Activated CD8-positive, alpha-beta memory T cell treated with anti-CD3 and anti-CD28 coated beads, Interleukin-2, amount 10 ng/mL, durations not matched to agents 7 days and 5 days (primary cell): ENCODE results near the gene GART. TPM values are rescaled to one million over a fixed set of nuclear protein-coding genes. Genes with fewer than 3 reads are reported as not detected.

Experiments
- ATAC-seq: fragments of 150-1000 bp; cut with Tn5 transposase; one replicate; pipeline ENCODE4 v1.10.0; 2021; ENCODE audit warnings: moderate library complexity
- CTCF ChIA-PET: fragments of 350-600 bp; sonication (Branson Sonifier 250); formaldehyde crosslinking; loops from one replicate; lab custom pipeline; 2021; ENCODE audit warnings: antibody characterized with exemption; lab: Charles Lee
- DNase-seq: peaks from one replicate; pipeline ENCODE4 v3.0.0-alpha.2; 2020
- H3K27ac Mint-ChIP-seq: one replicate; pipeline ENCODE4 v1.8.0; 2021; ENCODE audit warnings: mild to moderate bottlenecking, mixed read lengths
- H3K27me3 Mint-ChIP-seq: one replicate; pipeline ENCODE4 v1.8.0; 2021; ENCODE audit warnings: mixed read lengths
- H3K36me3 Mint-ChIP-seq: one replicate; pipeline ENCODE4 v1.8.0; 2021; ENCODE audit warnings: mild to moderate bottlenecking, mixed read lengths
- H3K4me1 Mint-ChIP-seq: one replicate; pipeline ENCODE4 v1.8.0; 2021; ENCODE audit warnings: mixed read lengths
- H3K4me3 Mint-ChIP-seq: one replicate; pipeline ENCODE4 v1.8.0; 2021; ENCODE audit warnings: mild to moderate bottlenecking, moderate library complexity, mixed read lengths
- H3K9me3 Mint-ChIP-seq: one replicate; pipeline ENCODE4 v1.8.0; 2022; ENCODE audit warnings: low read depth, mixed read lengths
- total RNA-seq, 2 experiments: library from RNA; stranded (reverse); gene quantifications; one replicate each; pipeline ENCODE4 v1.2.3, GENCODE V29; 2021

GART gene
- total RNA-seq, 2 experiments from 2014 or later: 135 to 189 TPM

DNA sequence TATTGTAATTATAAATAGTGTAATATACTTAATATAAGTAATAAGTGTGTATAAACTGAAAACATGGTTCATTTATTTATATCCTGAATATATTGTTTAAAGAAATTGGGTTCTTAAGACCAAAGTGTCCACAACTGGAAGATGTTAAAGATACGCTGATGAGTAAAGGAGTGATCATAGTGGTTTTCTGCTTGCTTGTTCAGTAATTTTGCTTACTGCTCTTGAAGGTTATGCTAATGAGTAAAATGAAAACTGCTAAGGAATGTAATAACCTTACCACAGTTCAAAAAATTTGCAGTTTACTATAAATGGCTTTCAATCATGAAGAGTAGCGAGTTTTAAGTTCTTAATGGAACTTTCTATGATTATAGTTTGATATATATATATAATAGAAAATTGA lies 24.6 kb upstream of the GART start:
- H3K4me1 Mint-ChIP-seq: peaks cover 20% of the 10 kb centered on the region
- H3K27ac Mint-ChIP-seq: no peak overlapping the region
- no peak for ATAC-seq
- H3K27me3 Mint-ChIP-seq: no peaks in the 10 kb centered on the region
- no peak for DNase-seq
- peaks cover 36% of the 10 kb centered on the region for H3K36me3 Mint-ChIP-seq
- H3K9me3 Mint-ChIP-seq: no peaks in the 10 kb centered on the region
- CTCF ChIA-PET: interaction anchor here (0.8 kb wide), 1 partner anchor 22 kb away, joined by 3 read pairs; the partner anchor contains the start of gene DONSON
- H3K4me3 Mint-ChIP-seq: no peak overlapping the region

DNA sequence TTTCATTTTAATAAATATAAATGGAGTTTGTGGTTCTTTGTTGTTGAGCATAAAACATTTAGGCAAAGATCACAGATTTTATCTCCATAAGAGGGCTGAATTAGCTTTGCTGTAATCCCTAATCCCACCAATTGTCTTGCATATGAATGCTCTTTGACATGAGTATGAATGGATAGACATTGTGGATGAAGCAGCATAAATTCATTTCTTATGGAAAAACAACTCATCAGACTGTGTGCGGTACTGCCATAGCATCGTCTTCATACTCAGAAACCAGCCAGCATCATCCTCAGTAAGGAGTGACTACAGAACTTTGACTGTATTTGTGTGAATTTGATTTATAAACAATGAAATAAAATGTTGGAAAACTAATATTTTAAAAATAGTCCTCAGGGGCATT lies 20.5 kb upstream of the GART start:
- Mint-ChIP-seq H3K36me3 (peaks cover 48% of the 10 kb centered on the region), H3K4me3 (no peak overlapping the region), H3K4me1 (peaks cover 25% of the 10 kb centered on the region), H3K27me3 (no peaks in the 10 kb centered on the region), H3K27ac (peak overlapping the region; percentile 45), H3K9me3 (no peaks in the 10 kb centered on the region)
- DNase-seq: no peak
- CTCF ChIA-PET: interaction anchor here (0.6 kb wide), 1 partner anchor 33 kb away, joined by 3 read pairs; no protein-coding TSS in a partner anchor
- no peak for ATAC-seq

DNA sequence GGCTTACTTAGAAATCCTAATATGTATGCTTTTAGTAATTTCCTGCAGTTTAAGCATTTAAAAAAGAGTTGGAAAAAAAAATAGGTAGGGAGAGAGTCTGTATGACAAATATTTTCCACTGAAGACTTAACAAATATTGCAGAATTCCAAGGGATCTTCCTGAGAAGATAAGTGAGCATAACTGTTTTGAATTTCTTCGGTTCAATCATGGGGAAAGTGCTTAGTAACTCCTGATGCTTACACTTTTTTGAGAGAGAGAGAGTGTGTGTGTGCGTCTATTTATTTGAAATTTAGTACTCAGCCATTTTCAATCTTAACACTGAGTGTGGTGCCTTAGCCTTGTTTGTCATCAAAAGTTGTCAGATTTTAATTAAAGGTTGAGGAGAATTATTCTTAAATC lies 19.5 kb upstream of the GART start:
- Mint-ChIP-seq H3K9me3 (no peaks in the 10 kb centered on the region), H3K36me3 (peaks cover 58% of the 10 kb centered on the region), H3K4me3 (no peak overlapping the region), H3K27me3 (no peaks in the 10 kb centered on the region), H3K27ac (no peak overlapping the region), H3K4me1 (peaks cover 28% of the 10 kb centered on the region)
- ATAC-seq (no peak), DNase-seq (no peak)
- CTCF ChIA-PET: no interaction called here

DNA sequence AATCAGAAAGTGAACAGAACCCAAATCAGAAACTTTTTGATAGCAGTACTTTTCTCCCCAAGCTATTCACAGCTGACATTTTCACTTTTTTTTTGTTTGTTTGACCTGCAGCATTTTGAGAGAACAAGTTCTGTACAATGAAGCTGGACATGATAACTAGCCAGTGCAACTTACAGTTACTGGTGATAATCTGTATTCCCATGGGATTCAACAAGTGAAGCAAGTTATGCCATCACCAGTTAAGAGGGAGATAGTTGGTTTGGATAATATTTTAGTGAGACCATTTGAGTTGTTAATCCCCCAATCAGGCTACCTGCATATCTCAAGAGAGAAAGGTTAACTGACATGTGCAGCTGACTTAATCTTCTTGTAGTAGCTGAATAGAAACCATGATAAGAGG lies 19.0 kb upstream of the GART start:
- CTCF ChIA-PET: no interaction called here
- DNase-seq (no peak), ATAC-seq (no peak)
- H3K36me3 Mint-ChIP-seq: peaks cover 62% of the 10 kb centered on the region
- no peaks in the 10 kb centered on the region for H3K9me3 Mint-ChIP-seq
- no peaks in the 10 kb centered on the region for H3K27me3 Mint-ChIP-seq
- H3K27ac Mint-ChIP-seq: no peak overlapping the region
- H3K4me1 Mint-ChIP-seq: peaks cover 31% of the 10 kb centered on the region
- H3K4me3 Mint-ChIP-seq: no peak overlapping the region

DNA sequence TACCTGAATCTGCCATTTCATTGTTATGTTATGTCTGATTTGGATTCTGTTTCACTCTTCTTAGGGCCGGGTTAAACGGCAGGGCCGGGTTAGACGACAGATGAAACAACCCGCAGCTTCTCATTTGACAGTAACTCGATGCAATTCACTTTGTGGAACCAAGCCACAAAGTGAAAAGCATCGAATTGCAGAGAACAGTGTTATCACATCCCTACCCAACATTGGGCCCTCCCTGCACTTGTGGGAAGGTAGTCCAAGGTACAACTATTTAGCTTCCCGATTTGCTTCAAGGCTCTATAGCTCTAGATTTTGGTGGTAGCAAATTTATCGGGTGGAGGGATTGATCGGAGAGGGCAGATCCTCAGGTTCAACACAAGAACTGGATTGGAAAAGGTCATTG lies 17.9 kb upstream of the GART start:
- no peak for ATAC-seq
- Mint-ChIP-seq H3K27ac (no peak overlapping the region), H3K36me3 (peaks cover 71% of the 10 kb centered on the region), H3K9me3 (no peaks in the 10 kb centered on the region), H3K4me1 (peaks cover 33% of the 10 kb centered on the region), H3K4me3 (no peak overlapping the region), H3K27me3 (no peaks in the 10 kb centered on the region)
- CTCF ChIA-PET: interaction anchor here (0.5 kb wide), 1 partner anchor 102 kb away, joined by 3 read pairs; no protein-coding TSS in a partner anchor
- DNase-seq: no peak

- H3K27me3 Mint-ChIP-seq: no peaks in the 10 kb centered on the region
- H3K4me3 Mint-ChIP-seq: no peak overlapping the region
- no peaks in the 10 kb centered on the region for H3K9me3 Mint-ChIP-seq
- no peak overlapping the region for H3K27ac Mint-ChIP-seq
- no peak for DNase-seq
- no peak for ATAC-seq
- CTCF ChIA-PET: no interaction called here
- peaks cover 80% of the 10 kb centered on the region for H3K36me3 Mint-ChIP-seq
- peaks cover 39% of the 10 kb centered on the region for H3K4me1 Mint-ChIP-seq
These were observed 17.0 kb upstream of the GART start for GRCh38 chr21:33558777-33559421.

DNA sequence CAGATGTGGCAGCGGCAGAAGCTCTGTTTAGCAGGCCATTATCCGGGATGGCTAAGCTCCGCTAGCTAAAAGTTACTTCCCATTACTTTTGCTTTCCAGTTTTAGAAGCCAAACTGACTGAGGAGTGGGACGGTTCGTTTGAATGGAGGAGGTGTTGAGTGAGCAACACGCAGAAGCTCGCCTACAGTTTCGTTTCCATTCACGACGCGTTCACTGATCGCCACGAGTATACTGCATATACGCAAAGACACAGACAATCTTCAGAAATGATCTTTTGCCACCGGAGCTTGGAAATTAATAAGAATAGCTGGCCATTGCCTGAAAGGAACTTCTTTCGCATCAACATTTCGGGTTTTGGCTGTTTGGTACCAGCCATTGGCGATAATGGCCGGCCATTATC lies 15.5 kb upstream of the GART start:
- CTCF ChIA-PET: interaction anchor here (0.7 to 1.5 kb wide), 7 partner anchors 8 to 89 kb away, joined by 3 to 5 read pairs (median 4); partner anchors contain the start of gene SON
- Mint-ChIP-seq H3K27ac (no peak overlapping the region), H3K36me3 (peaks cover 86% of the 10 kb centered on the region), H3K4me1 (peaks cover 40% of the 10 kb centered on the region), H3K27me3 (no peaks in the 10 kb centered on the region), H3K4me3 (no peak overlapping the region), H3K9me3 (no peaks in the 10 kb centered on the region)
- no peak for ATAC-seq
- DNase-seq: no peak

DNA sequence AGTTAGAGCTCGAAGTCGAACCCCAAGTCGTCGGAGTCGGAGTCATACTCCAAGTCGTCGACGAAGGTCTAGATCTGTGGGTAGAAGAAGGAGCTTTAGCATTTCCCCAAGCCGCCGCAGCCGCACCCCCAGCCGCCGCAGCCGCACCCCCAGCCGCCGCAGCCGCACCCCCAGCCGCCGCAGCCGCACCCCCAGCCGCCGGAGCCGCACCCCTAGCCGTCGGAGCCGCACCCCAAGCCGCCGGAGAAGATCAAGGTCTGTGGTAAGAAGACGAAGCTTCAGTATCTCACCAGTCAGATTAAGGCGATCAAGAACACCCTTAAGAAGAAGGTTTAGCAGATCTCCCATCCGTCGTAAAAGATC lies 13.0 kb upstream of the GART start:
- CTCF ChIA-PET: interaction anchor here (1.4 kb wide), 1 partner anchor 357 kb away, joined by 3 read pairs; no protein-coding TSS in a partner anchor
- DNase-seq: no peak
- ATAC-seq: no peak
- Mint-ChIP-seq H3K4me1 (peaks cover 32% of the 10 kb centered on the region), H3K4me3 (no peak overlapping the region), H3K9me3 (peaks cover 2% of the 10 kb centered on the region), H3K27ac (no peak overlapping the region), H3K27me3 (no peaks in the 10 kb centered on the region), H3K36me3 (peaks cover 89% of the 10 kb centered on the region)

DNA sequence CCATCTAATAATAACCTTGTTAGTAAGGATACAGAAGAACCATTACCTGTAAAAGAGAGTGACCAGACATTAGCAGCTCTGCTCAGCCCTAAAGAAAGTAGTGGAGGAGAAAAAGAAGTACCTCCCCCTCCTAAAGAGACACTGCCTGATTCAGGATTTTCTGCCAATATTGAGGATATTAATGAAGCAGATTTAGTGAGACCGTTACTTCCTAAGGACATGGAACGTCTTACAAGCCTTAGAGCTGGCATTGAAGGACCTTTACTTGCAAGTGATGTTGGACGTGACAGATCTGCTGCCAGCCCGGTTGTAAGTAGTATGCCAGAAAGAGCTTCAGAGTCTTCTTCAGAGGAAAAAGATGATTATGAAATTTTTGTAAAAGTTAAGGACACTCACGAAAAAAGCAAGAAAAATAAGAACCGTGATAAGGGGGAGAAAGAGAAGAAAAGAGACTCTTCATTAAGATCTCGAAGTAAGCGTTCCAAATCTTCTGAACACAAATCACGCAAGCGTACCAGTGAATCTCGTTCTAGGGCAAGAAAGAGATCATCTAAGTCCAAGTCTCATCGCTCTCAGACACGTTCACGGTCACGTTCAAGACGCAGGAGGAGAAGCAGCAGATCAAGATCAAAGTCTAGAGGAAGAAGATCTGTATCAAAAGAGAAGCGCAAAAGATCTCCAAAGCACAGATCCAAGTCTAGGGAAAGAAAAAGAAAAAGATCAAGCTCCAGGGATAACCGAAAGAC lies 12.5 kb upstream of the GART start:
- no peaks in the 10 kb centered on the region for H3K27me3 Mint-ChIP-seq
- peaks cover 32% of the 10 kb centered on the region for H3K4me1 Mint-ChIP-seq
- no peak for DNase-seq
- ATAC-seq: no peak
- H3K9me3 Mint-ChIP-seq: peaks cover 2% of the 10 kb centered on the region
- no peak overlapping the region for H3K4me3 Mint-ChIP-seq
- CTCF ChIA-PET: no interaction called here
- no peak overlapping the region for H3K27ac Mint-ChIP-seq
- H3K36me3 Mint-ChIP-seq: peaks cover 89% of the 10 kb centered on the region

DNA sequence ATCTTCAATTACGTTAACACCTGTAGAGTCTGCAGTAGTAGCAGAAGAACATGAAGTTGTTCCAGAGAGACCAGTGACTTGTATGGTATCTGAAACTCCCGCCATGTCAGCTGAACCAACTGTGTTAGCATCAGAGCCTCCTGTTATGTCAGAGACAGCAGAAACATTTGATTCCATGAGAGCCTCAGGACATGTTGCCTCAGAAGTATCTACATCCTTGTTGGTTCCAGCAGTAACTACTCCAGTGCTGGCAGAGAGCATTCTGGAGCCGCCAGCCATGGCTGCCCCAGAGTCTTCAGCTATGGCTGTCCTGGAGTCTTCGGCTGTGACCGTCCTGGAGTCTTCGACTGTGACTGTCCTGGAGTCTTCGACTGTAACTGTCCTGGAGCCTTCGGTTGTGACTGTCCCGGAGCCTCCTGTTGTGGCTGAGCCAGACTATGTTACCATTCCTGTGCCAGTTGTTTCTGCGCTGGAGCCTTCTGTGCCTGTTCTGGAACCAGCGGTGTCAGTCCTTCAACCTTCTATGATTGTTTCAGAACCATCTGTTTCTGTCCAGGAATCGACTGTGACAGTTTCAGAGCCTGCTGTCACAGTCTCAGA lies 11.2 kb upstream of the GART start:
- peaks cover 31% of the 10 kb centered on the region for H3K4me1 Mint-ChIP-seq
- H3K27me3 Mint-ChIP-seq: no peaks in the 10 kb centered on the region
- no peak overlapping the region for H3K27ac Mint-ChIP-seq
- CTCF ChIA-PET: no interaction called here
- DNase-seq: no peak
- peaks cover 89% of the 10 kb centered on the region for H3K36me3 Mint-ChIP-seq
- H3K4me3 Mint-ChIP-seq: no peak overlapping the region
- no peak for ATAC-seq
- H3K9me3 Mint-ChIP-seq: peaks cover 2% of the 10 kb centered on the region

GRCh38 chr21:33552093-33552998 lies 10.4 kb upstream of the GART start:
- Mint-ChIP-seq H3K27ac (no peak overlapping the region), H3K9me3 (peaks cover 2% of the 10 kb centered on the region), H3K36me3 (peaks cover 86% of the 10 kb centered on the region), H3K4me1 (peaks cover 30% of the 10 kb centered on the region), H3K27me3 (no peaks in the 10 kb centered on the region), H3K4me3 (no peak overlapping the region)
- ATAC-seq (no peak), DNase-seq (no peak)
- CTCF ChIA-PET: interaction anchor here (1.8 kb wide), 1 partner anchor 22 kb away, joined by 4 read pairs; no protein-coding TSS in a partner anchor

GRCh38 chr21:33551664-33552063 lies 9.7 kb upstream of the GART start:
- H3K27ac Mint-ChIP-seq: no peak overlapping the region
- peaks cover 2% of the 10 kb centered on the region for H3K9me3 Mint-ChIP-seq
- no peak overlapping the region for H3K4me3 Mint-ChIP-seq
- H3K36me3 Mint-ChIP-seq: peaks cover 85% of the 10 kb centered on the region
- no peaks in the 10 kb centered on the region for H3K27me3 Mint-ChIP-seq
- H3K4me1 Mint-ChIP-seq: peaks cover 33% of the 10 kb centered on the region
- CTCF ChIA-PET: interaction anchor here (0.9 to 1.8 kb wide), 2 partner anchors 23 to 54 kb away, joined by 4 read pairs; no protein-coding TSS in a partner anchor
- ATAC-seq (no peak), DNase-seq (no peak)
